Upper lobe of left lung (tissue), 4 donors: ENCODE data around the gene EXOC2.

Source experiments
- EP300 ChIP-seq, 4 donors: sonication (generic); formaldehyde crosslinking; IDR thresholded peaks; one replicate each; pipeline ENCODE4 v1.5.1; 2017; ENCODE audit warnings: antibody characterized with exemption in 4 of 4, control low read depth in 2 of 4
- POLR2A ChIP-seq, 4 donors: fragments of 450-650 bp; IDR thresholded peaks; one replicate each; pipeline ENCODE4 v1.5.1; 2016 to 2017; ENCODE audit warnings: antibody characterized with exemption in 4 of 4, mild to moderate bottlenecking in 2 of 4
- TF ChIP-seq, protein P1 (sequence below), 6 experiments: fragments of 450-650 bp in 4 of 6; fragments of 200-600 bp in 2 of 6; sonication (generic) in 2 of 6; IDR thresholded peaks; one replicate each; pipeline ENCODE4 v1.5.1; 2016 to 2019; ENCODE audit warnings: antibody characterized with exemption in 6 of 6

DNA sequence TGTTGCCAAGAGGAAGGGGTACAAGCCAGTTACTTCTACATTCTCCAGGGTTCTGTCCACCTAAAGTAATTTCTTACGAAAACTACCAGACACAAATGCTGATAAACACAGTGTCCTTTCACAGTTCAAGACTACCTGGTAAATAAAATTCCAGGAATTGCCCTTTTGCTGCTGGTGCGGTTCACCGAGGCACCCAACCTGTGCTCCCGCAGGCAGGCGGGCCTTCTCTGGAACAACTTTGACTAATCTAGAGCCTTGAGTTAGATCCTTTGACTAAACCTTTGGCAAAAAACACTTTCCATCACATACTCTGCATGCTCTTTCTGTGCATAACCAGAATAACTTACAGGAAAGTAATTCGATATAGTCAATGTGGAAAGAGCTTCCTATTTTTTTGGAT lies 143.0 kb downstream of the EXOC2 start:
- TF ChIP-seq, protein P1, sequence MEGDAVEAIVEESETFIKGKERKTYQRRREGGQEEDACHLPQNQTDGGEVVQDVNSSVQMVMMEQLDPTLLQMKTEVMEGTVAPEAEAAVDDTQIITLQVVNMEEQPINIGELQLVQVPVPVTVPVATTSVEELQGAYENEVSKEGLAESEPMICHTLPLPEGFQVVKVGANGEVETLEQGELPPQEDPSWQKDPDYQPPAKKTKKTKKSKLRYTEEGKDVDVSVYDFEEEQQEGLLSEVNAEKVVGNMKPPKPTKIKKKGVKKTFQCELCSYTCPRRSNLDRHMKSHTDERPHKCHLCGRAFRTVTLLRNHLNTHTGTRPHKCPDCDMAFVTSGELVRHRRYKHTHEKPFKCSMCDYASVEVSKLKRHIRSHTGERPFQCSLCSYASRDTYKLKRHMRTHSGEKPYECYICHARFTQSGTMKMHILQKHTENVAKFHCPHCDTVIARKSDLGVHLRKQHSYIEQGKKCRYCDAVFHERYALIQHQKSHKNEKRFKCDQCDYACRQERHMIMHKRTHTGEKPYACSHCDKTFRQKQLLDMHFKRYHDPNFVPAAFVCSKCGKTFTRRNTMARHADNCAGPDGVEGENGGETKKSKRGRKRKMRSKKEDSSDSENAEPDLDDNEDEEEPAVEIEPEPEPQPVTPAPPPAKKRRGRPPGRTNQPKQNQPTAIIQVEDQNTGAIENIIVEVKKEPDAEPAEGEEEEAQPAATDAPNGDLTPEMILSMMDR (IDR thresholded peaks at IDR 0.05), result no peak
- no peak for TF ChIP-seq POLR2A (IDR thresholded peaks at IDR 0.05)
- TF ChIP-seq EP300 (IDR thresholded peaks at IDR 0.05), result no peak
